AG09309 (cell line): ENCODE results near the gene CCDC187.

Source experiments
- DNase-seq: peaks from one replicate; pipeline ENCODE4 v3.0.0-alpha.2; 2010; ENCODE audit warnings: low read depth
- H3K4me3 ChIP-seq: 2 replicates; pipeline ENCODE4 v1.5.1; 2011; ENCODE audit warnings: mild to moderate bottlenecking, low read depth, low read length, moderate library complexity; ENCODE audit not compliant: control insufficient read depth
- TF ChIP-seq, protein P1 (sequence below): IDR thresholded peaks from 2 replicates; pipeline ENCODE4 v1.5.1; 2011; ENCODE audit warnings: mild to moderate bottlenecking, low read depth, low read length, inconsistent platforms; ENCODE audit not compliant: insufficient read depth, control insufficient read depth; ENCODE audit errors: missing control alignments

Gene CCDC187

DNA sequence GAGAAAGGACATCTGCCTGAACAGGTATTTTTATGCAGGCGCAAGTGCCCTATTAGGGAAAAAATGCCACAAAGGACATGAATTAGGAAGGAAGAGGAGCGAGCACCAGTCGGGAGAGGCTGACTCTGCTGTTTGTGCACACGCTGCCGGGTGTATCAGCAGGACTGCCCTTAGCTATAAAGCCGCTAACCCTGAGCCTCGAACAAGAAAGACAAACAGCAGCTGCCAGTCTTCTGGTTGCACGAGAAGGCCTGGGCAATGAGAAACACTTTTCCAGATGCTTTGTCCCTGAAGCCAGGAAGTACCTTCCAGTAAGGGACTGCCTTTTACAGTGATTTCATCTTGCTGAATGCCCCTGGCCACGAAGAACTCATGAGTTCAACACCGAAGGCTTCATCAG lies 70.9 kb downstream of the CCDC187 start:
- TF ChIP-seq, protein P1, sequence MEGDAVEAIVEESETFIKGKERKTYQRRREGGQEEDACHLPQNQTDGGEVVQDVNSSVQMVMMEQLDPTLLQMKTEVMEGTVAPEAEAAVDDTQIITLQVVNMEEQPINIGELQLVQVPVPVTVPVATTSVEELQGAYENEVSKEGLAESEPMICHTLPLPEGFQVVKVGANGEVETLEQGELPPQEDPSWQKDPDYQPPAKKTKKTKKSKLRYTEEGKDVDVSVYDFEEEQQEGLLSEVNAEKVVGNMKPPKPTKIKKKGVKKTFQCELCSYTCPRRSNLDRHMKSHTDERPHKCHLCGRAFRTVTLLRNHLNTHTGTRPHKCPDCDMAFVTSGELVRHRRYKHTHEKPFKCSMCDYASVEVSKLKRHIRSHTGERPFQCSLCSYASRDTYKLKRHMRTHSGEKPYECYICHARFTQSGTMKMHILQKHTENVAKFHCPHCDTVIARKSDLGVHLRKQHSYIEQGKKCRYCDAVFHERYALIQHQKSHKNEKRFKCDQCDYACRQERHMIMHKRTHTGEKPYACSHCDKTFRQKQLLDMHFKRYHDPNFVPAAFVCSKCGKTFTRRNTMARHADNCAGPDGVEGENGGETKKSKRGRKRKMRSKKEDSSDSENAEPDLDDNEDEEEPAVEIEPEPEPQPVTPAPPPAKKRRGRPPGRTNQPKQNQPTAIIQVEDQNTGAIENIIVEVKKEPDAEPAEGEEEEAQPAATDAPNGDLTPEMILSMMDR, result no peak
- H3K4me3 ChIP-seq, result no peak overlapping the region
- no peak for DNase-seq

DNA sequence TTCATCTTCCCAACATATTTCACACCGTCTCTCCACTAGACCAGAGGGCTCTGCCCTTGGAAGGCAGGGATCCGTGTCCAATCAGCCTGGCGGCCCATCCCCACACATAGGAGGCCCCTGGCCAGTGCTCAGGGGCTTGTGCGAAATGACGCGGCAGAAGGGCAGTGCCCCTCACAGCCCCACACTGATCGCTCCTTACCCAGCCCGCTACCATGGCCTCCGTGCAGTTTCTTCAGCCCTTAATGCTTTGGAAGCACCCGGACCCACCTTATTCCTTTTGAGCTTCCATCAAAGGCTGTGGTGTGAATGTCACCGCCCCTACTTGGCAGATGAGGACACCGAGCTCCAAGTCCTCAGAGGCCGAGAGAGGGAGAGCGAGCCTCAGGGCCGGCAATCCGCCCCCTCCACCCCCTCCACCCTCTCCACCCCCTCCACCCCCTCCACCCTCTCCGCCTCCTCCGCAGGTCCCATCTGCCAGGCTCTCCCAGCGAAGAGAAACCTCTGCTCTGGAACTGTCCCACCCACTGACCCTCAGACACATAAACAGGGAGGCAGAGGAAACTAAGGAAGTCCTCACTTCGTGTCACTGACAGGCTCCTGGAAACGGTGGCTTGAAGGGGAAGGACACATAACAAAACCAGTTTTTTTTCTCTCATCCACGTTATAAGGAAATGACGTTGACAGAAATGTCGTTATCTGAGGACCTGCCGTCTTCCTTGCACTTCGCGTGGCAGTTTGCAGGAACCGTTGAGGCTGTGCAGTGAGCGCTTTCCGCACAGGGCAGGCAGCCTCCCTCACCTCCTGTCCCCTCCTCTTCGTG lies 72.2 kb downstream of the CCDC187 start:
- no peak for DNase-seq
- no peak overlapping the region for H3K4me3 ChIP-seq
- TF ChIP-seq, protein P1, result no peak

DNA sequence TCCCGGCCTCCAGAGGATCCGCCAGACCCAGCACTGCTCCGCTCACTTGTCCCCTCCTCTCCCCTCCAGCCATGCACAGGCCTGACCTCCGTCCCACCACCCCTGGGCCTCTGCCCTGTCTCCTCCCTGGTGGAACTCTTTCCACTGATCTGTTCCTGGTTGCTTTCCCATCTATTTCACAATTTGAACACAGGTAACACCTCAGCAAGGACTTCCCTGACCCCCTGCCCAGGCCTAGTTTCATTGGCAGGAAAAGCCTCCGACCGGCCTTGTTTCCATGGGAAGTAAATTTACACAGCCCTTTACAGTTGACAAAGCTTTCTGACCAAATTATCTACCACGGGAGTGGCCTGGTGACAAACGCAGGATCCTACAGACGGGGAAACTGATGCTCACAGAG lies 73.1 kb downstream of the CCDC187 start:
- no peak for DNase-seq
- no peak overlapping the region for H3K4me3 ChIP-seq
- TF ChIP-seq, protein P1, result no peak

DNA sequence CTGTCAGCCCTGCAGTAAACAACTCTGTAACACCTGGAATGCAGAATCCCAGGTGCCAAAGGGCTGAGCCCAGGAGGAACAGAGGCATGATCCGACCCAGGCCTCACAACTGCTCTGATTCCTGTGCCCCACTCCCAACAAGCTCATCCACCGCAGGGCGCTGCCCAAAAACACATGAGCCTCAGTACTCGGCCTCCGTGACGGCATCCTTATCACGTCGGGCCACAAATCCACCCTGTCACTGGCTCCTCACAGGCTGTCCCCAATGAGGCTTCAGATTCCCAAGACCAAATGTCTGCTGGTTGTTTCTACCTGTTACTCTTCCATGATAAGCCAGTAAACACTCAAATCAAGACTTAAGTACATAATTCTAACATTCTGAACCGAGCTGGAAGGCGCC lies 73.5 kb downstream of the CCDC187 start:
- no peak for DNase-seq
- TF ChIP-seq, protein P1, result no peak
- no peak overlapping the region for H3K4me3 ChIP-seq

DNA sequence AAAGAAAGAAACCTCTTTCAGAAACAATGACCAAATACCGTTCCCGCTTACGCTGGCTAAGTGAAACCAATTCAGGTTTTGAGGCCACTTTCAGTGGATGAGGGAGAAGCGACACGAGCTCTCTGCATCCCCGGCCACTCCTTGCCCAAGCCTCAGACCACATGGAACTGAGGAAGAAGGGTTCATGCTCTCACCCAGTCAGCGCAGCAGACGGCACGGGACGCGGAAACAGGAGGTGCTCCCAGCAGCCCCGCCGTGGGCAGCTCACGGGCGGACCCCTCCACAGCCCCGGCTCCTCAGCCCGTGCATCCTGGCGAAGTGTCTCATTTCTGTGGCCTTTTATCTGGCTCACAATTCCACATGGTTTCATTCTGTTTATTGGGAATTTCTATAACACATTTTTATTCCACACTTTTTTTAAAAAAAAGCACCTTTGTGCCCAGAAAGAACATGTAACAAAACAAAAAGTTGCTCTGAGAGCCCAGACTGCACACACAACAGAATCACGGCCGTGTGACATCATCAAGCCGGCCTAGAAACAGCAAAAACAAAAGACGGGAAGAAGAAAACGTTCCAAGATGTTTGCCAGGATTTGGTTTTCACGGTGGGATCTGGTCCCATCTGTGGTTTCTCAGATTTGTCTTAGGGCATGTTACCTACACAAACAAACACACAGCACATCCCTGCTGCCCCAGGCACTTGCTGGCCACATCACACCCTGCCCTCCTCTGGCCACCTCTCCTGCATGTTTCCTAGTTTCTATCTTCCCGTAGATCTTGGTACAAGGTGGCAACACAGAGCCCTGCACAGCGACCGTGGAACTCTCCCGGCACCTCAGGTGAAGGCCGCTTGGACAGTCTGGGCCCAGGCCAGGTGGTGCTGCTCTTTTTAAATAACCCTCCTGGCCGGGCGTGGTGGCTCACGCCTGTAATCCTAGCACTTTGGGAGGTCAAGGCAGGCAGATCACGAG lies 74.5 kb downstream of the CCDC187 start:
- no peak overlapping the region for H3K4me3 ChIP-seq
- TF ChIP-seq, protein P1, result no peak

DNA sequence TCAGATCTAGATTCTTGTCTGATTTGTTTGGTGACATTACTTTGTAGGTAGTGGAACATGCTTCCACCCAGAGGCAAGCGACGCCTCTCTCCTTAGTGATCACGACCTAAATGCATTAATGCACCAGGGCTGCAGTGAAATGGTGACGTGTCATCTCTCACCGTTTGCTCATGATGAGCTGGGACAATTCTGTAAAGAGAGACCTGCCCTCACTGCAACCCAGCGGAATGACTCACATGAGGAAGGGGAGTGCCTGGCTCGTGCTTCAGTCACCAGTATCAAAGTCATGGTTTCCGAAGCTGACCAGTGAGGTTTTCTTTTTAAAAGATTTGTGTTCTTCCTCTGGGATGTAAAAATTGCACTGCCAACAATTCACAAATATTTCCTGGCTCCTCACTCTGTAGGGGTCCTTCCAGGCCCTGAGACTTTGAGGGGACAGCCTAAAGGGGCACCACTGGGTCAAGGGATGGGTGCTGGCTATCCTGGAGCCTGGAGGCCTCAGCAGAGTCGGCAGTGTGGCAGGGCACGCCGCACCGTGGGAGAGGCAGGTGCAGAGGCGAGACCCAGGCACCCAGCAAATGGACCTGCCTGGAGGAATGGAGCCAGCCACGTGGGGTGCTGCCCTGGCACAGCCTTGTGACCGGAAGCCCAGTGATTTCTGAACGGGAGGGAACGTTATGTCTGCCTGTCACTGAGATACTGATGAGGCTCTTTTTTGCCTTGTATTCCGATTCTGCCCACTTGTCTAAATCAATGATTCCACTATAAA lies 75.6 kb downstream of the CCDC187 start:
- H3K4me3 ChIP-seq, result no peak overlapping the region
- DNase-seq, result no peak
- TF ChIP-seq, protein P1, result no peak

More for the DNA sequence above, 74.5 kb downstream of the CCDC187 start:
- no peak for DNase-seq
